Kidney tubule cell (primary cell): Measurements from ENCODE around the gene HDLBP.

ENCODE experiments used
- DNase-seq: peaks from one replicate; pipeline ENCODE4 v3.0.0-alpha.2; 2018; ENCODE audit warnings: low spot score

The HDLBP gene

DNA sequence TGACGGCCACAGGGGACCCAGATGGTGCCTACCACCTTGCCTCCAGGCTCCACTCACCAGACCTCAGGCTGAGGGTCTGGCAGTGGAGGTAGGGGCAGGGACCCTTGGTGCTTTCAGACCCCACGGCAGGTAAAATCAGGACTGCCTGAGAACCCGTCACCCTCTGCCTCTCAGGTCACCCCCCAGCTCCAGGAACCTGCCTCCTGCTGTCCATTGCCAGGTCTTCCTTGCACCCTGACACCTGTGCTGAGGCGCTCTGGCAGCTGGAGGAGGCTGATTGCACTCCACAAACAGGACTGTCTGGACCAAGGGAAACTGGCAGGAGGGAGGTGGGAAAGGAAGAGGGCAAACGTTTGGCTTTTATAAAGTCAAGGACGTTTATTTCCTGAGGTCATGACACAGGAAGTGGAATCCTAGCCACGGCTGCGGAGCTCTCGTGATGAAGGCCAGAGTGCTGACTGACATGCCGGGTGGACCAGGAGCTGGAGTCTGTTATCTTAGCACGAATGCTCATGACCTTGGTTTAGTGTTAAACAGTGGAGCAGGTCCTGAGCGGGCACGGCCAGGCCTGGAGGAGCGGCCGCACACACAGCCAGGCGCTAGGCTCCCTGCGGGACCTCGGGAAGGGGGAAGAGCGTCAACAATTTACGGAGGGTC lies 86.5 kb downstream of the HDLBP start:
- DNase-seq: no peak

- peak; percentile 14 for DNase-seq
Measured at GRCh38 chr2:241228081-241228859, 87.2 kb downstream of the HDLBP start.

DNA sequence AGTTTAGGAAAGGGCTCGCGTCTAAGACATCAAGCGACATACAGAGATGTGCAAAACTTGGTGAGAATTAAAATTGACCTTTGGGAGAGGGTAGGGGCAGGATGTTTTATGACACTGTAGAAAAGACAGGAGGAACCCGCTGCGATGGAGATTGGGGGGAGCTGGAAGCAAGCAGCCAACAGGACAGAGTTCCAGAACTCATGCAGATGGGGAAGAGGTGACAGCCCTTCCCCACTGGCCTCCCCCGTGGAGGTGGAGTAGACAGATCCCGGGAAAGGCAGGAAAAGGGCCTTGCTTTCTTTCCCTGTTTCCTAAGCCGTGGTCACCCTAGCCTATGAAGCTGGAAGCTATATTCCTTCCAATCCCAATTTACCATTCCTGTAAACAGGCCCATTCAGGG lies 87.9 kb downstream of the HDLBP start:
- no peak for DNase-seq

GRCh38 chr2:241226723-241227572 lies 88.5 kb downstream of the HDLBP start:
- no peak for DNase-seq

DNA sequence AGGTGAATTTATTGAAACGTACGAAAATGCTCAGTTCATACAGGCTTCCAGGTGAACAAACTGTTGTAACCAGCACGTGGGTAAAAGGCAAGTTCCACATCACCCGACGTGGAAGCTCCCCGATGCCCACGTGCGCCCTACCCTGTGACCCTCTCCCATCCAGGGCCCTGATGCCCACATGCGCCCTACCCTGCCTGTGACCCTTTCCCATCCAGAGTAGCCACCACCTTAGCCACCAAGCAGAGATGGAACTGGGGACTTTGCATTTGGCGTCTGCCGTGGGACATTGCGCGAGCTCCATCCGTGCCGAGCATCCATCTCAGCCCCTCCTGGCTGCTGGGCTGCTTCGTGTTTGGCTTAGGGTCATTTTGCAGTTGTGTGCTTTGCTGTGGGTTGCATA lies 89.5 kb downstream of the HDLBP start:
- DNase-seq: no peak

DNA sequence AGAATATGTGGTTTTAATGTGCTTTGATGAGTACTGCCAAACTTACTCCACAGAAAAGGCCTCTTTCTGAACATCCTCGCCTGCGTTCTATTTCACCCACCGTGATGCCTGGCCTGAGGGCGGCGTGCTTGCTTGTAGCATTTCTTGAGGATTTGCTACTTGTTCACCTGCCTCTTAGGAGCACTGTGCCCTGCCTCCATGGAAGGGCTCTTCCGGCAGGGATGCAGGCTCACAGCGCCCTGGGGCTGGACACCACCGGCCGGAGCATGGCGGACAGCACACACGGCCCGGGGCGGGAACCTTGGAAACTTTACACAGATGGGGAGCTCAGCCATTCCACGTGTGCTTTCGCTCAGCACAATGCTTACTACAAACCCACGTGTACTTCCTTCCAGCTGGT lies 89.9 kb downstream of the HDLBP start:
- no peak for DNase-seq

DNA sequence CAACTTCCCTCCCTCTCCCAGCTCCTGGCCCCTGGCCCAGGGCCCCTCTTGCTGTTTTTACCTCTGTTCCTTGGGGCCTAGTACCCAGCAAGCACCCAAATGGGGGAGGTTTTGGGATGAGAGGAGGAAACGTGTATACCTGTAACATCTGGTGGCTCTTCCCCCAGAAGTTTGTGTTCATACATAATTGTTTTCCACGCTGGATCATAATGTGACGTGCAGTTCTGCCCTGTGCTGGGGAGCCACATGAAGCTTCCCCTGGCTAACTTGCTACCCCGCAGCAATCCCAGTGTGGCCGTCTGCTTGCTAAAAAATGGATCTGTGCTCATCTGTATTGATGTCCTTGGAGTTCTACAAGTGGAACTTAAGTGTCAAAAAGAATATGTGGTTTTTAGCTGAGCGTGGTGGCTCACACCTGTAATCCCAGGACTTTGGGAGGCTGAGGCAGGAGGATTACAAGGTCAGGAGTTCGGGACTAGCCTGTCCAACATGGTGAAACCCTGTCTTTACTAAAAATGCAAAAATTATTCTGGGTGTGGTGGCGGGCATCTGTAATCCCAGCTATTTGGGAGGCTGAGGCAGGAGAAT lies 90.5 kb downstream of the HDLBP start:
- DNase-seq: no peak

DNA sequence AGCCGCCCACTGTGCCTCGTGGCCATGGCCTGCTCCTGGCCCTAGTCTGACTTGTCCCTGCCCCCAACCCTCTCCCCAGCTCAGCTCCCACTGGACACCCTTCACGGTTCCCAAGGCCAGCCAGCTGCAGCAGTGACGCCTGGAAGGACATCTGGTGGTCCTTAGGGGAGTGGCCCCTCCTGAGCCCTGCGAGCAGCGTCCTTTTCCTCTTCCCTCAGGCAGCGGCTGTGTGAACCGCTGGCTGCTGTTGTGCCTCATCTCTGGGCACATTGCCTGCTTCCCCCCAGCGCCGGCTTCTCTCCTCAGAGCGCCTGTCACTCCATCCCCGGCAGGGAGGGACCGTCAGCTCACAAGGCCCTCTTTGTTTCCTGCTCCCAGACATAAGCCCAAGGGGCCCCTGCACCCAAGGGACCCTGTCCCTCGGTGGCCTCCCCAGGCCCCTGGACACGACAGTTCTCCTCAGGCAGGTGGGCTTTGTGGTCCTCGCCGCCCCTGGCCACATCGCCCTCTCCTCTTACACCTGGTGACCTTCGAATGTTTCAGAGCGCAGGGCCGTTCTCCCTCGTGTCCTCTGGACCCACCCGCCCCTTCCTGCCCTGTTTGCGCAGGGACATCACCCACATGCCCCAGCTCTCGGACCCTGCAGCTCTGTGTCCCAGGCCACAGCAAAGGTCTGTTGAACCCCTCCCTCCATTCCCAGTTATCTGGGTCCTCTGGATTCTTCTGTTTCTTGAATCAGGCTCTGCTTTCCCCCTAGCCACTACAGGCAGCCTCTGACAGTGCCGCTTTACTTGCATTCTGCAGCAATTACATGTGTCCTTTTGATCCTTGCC lies 91.2 kb downstream of the HDLBP start:
- DNase-seq: no peak

- peak; percentile 37 for DNase-seq
Measured at GRCh38 chr2:241223211-241224017, 92.1 kb downstream of the HDLBP start.

- no peak for DNase-seq
Measured at GRCh38 chr2:241219856-241220356, 95.6 kb downstream of the HDLBP start.

DNA sequence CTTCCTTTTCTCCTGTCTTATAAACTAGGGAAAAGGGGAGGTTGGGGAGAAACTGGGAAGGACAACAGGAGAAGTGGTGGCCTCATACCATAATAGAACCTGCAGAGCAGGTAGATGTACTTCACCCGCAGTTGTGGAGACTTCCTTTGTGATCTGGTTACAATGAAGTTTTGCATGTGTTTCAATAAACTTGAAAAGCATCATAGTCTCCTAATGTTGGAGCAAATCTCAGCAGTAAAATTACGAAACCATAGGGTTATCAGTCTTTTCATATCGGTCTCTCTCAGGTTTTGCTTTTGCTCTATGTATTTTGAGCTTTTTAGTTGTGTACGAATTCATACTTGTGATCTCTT lies 96.5 kb downstream of the HDLBP start:
- DNase-seq: no peak

DNA sequence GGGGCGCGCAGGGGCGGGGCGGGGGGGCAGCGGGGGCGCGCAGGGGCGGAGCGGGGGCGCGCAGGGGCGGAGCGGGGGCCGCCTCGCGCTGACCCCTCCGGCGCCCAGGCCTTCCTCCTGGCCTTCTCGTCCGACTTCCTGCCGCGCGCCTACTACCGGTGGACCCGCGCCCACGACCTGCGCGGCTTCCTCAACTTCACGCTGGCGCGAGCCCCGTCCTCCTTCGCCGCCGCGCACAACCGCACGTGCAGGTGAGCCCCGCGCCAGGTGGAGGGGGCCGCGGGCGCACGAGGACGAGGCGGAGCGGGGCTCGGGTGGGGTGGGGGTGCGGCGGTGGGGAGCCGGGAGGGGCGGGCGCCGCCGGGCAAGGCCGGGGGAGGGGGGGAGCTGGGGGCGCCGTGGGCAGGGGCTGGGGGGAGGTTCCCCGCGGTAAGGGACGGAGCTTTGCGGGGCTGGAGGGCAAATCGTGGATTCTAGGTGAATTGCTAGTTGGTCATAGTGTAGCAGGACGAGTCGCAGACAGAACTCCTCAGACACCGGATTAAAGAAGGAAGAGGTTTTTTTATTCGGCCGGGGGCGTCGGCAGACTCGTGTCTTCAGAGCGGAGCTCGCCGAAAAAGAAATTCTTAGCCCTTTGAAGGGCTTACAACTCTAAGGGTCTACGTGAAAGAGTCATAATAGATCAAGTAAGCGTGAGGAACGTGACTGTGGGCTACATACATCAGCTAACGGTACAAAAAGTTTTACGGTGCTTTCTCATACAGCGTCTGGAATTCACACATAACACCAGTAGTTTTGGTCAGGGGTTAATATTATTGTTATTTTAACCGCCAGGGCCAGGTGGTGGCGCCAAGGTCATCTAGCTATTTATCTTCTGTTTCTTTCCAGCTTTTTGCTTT lies 97.1 kb downstream of the HDLBP start:
- peak; percentile 72 for DNase-seq

GRCh38 chr2:241217320-241218031 lies 98.0 kb downstream of the HDLBP start:
- DNase-seq: peak; percentile 87

DNA sequence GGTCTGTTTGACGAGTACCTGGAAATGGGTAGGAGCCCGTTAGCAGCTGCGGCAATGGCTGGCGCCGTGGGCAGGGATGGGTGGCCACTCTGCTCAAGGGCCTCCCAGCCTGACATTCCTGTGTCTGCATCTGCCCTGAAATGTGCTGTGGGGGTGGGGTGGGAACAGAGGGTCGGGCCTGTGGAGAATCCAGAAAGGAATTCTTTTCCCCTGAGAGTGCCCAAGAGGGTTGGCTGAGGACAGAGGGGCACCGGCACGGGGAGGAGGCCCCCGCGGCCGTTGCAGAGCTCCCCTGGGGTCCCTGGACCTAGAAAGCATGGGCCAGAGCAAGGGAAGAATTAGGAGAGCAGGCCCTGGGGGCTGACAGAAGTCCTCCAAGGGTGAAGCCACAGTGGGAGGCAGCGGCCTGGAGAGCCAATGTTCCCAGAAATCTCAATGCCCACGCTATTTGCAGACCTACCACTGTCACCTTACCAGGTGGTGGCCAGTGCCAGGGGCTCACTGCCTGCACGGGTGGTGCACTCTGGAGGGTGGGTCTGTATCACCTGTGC lies 99.2 kb downstream of the HDLBP start:
- no peak for DNase-seq

DNA sequence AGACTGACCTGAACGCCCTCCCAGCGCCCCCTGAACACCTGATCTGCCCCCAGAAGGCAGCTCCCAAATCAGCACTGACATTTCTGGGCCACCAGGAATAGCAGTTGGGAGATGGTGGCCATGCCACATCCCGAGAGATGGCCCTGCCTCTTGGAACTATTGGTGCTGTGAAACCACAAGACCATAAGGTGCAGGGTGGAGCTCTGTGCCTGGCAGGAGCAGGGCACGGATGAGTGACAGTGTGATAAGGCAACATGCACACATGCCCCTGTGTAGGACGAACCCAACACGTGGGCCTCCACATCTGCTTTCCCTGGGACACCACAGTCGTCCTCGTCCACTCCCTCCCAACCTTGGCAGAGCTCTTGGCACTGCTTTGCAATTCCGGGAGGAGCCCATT lies 100.1 kb downstream of the HDLBP start:
- DNase-seq: no peak

- no peak for DNase-seq
Measured at GRCh38 chr2:241214766-241215165, 100.7 kb downstream of the HDLBP start.

- DNase-seq: no peak
Measured at GRCh38 chr2:241214209-241214608, 101.3 kb downstream of the HDLBP start.

- DNase-seq: no peak
Measured at GRCh38 chr2:241213567-241213966, 101.9 kb downstream of the HDLBP start.

DNA sequence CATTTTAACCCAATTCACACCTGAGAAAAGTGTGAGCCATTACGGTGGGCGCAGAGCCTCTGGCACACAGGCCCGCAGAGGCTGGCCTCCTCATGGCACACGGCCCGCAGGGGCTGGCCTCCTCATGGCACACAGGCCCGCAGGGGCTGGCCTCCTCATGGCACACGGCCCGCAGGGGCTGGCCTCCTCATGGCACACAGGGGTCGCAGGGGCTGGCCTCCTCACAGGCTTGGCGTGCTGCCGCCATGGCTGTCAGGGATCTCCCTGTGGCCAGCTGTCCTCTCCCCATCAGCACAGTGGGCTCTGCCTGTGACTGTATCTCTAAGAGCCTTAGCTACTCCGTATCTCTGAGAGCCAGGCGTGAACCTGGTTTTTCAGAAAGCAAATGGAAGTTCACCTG lies 102.4 kb downstream of the HDLBP start:
- DNase-seq: no peak
